ENCODE measurements around the gene NFATC1. TPM values are rescaled to one million over a fixed set of nuclear protein-coding genes. Genes with fewer than 3 reads are reported as not detected.

Gene NFATC1
- total RNA-seq, 1 donor from 2014 or later = 8.1 TPM

- Mint-ChIP-seq H3K36me3 (ENCODE audit: unreplicated experiment) (no peaks in the 10 kb centered on the region), H3K27me3 (ENCODE audit: unreplicated experiment) (no peaks in the 10 kb centered on the region), H3K9me3 (ENCODE audit: unreplicated experiment) (no peaks in the 10 kb centered on the region), H3K27ac (ENCODE audit: unreplicated experiment) (peak overlapping the region; percentile 99), H3K4me1 (ENCODE audit: unreplicated experiment) (peaks cover 29% of the 10 kb centered on the region), H3K4me3 (ENCODE audit: unreplicated experiment) (peak overlapping the region; percentile 66)
- DNase-seq (ENCODE audit: extremely low spot score, unreplicated experiment) = peak; percentile 94
- TF ChIP-seq, protein P1, sequence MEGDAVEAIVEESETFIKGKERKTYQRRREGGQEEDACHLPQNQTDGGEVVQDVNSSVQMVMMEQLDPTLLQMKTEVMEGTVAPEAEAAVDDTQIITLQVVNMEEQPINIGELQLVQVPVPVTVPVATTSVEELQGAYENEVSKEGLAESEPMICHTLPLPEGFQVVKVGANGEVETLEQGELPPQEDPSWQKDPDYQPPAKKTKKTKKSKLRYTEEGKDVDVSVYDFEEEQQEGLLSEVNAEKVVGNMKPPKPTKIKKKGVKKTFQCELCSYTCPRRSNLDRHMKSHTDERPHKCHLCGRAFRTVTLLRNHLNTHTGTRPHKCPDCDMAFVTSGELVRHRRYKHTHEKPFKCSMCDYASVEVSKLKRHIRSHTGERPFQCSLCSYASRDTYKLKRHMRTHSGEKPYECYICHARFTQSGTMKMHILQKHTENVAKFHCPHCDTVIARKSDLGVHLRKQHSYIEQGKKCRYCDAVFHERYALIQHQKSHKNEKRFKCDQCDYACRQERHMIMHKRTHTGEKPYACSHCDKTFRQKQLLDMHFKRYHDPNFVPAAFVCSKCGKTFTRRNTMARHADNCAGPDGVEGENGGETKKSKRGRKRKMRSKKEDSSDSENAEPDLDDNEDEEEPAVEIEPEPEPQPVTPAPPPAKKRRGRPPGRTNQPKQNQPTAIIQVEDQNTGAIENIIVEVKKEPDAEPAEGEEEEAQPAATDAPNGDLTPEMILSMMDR (IDR thresholded peaks at IDR 0.05) = no peak
Observed at GRCh38 chr18:79484661-79485621, 89.2 kb downstream of the NFATC1 start.

GRCh38 chr18:79485788-79486355 is 90.1 kb downstream of the NFATC1 start:
- DNase-seq (ENCODE audit: extremely low spot score, unreplicated experiment) = peak; percentile 86
- H3K4me3 Mint-ChIP-seq (ENCODE audit: unreplicated experiment) = peak overlapping the region; percentile 65

DNA sequence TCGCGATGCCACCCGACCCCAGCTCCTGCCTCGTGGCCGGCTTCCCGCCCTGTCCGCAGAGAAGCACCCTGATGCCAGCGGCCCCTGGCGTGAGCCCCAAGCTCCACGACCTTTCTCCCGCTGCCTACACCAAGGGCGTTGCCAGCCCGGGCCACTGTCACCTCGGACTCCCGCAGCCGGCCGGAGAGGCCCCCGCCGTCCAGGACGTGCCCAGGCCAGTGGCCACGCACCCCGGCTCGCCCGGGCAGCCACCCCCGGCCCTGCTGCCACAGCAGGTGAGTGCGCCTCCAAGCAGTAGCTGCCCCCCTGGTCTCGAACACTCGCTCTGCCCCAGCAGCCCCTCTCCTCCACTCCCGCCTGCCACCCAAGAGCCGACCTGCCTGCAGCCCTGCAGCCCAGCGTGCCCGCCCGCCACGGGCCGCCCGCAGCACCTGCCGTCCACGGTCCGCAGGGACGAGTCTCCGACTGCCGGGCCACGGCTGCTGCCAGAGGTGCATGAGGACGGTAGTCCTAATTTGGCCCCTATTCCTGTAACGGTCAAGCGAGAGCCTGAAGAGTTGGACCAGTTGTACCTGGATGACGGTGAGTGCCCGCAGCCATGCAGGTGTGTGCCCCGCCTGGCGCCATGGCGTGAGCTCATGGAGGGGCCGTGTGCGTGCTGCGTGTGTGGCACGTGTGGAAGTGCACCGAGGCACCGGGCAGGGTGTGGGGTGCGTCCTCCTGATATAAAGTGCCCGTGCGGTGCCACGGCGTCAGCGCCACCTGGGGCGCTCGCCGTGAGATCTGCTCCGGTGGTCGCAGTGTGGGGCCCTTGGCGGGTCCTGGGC is 90.8 kb downstream of the NFATC1 start:
- TF ChIP-seq, protein P1 (IDR thresholded peaks at IDR 0.05) = no peak
- Mint-ChIP-seq H3K27me3 (ENCODE audit: unreplicated experiment) (no peaks in the 10 kb centered on the region), H3K4me3 (ENCODE audit: unreplicated experiment) (no peak overlapping the region), H3K4me1 (ENCODE audit: unreplicated experiment) (peaks cover 35% of the 10 kb centered on the region), H3K36me3 (ENCODE audit: unreplicated experiment) (no peaks in the 10 kb centered on the region), H3K9me3 (ENCODE audit: unreplicated experiment) (no peaks in the 10 kb centered on the region), H3K27ac (ENCODE audit: unreplicated experiment) (peak overlapping the region; percentile 94)
- DNase-seq (ENCODE audit: extremely low spot score, unreplicated experiment) = peak; percentile 85

More at GRCh38 chr18:79485788-79486355, 90.1 kb downstream of the NFATC1 start:
- Mint-ChIP-seq H3K4me1 (ENCODE audit: unreplicated experiment) (peaks cover 29% of the 10 kb centered on the region), H3K27ac (ENCODE audit: unreplicated experiment) (peak overlapping the region; percentile 94), H3K27me3 (ENCODE audit: unreplicated experiment) (no peaks in the 10 kb centered on the region), H3K9me3 (ENCODE audit: unreplicated experiment) (no peaks in the 10 kb centered on the region), H3K36me3 (ENCODE audit: unreplicated experiment) (no peaks in the 10 kb centered on the region)
- TF ChIP-seq, protein P1 (IDR thresholded peaks at IDR 0.05) = no peak

- Mint-ChIP-seq H3K36me3 (ENCODE audit: unreplicated experiment) (no peaks in the 10 kb centered on the region), H3K27ac (ENCODE audit: unreplicated experiment) (no peak overlapping the region), H3K27me3 (ENCODE audit: unreplicated experiment) (no peaks in the 10 kb centered on the region), H3K4me1 (ENCODE audit: unreplicated experiment) (peaks cover 42% of the 10 kb centered on the region), H3K9me3 (ENCODE audit: unreplicated experiment) (no peaks in the 10 kb centered on the region), H3K4me3 (ENCODE audit: unreplicated experiment) (no peak overlapping the region)
- TF ChIP-seq, protein P1 (IDR thresholded peaks at IDR 0.05) = no peak
- DNase-seq (ENCODE audit: extremely low spot score, unreplicated experiment) = peak; percentile 80
Observed at GRCh38 chr18:79487183-79487800, 91.6 kb downstream of the NFATC1 start.

Data from osteocyte (in vitro differentiated cells).